ENCODE measurements around the gene CLEC3B.
"Not testable (repeated sequence)": the region's sequence is repeated elsewhere in the genome, so short reads cannot be mapped to it uniquely, and the experiment has no call there.

DNA sequence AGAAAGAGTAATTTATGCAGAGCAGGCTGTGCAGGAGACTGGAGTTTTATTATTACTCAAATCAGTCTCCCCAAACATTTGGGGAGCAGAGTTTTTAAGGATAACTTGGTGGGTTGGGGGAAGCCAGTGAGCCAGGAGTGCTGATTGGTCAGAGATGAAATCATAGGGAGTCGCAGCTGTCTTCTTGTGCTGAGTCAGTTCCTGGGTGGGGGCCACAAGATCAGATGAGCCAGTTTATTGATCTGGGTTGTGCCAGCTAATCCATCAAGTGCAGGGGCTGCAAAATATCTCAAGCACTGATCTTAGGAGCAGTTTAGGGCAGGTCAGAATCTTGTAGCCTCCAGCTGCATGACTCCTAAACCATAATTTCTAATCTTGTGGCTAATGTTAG lies 27.7 kb downstream of the CLEC3B start:
- TF ChIP-seq, protein P1, sequence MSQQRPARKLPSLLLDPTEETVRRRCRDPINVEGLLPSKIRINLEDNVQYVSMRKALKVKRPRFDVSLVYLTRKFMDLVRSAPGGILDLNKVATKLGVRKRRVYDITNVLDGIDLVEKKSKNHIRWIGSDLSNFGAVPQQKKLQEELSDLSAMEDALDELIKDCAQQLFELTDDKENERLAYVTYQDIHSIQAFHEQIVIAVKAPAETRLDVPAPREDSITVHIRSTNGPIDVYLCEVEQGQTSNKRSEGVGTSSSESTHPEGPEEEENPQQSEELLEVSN (IDR thresholded peaks at IDR 0.05; ENCODE audit: borderline replicate concordance, low read depth): not testable (repeated sequence)
- not testable (repeated sequence) for TF ChIP-seq HDAC2 (IDR thresholded peaks at IDR 0.05); MAFK (IDR thresholded peaks at IDR 0.05; ENCODE audit: partially characterized antibody); NPAS2 (CRISPR knock-in tag; IDR thresholded peaks at IDR 0.05; ENCODE audit: borderline replicate concordance); JUN (IDR thresholded peaks at IDR 0.05); POLR2A (IDR thresholded peaks at IDR 0.05; ENCODE audit: low read length)
- TF ChIP-seq, protein P2, sequence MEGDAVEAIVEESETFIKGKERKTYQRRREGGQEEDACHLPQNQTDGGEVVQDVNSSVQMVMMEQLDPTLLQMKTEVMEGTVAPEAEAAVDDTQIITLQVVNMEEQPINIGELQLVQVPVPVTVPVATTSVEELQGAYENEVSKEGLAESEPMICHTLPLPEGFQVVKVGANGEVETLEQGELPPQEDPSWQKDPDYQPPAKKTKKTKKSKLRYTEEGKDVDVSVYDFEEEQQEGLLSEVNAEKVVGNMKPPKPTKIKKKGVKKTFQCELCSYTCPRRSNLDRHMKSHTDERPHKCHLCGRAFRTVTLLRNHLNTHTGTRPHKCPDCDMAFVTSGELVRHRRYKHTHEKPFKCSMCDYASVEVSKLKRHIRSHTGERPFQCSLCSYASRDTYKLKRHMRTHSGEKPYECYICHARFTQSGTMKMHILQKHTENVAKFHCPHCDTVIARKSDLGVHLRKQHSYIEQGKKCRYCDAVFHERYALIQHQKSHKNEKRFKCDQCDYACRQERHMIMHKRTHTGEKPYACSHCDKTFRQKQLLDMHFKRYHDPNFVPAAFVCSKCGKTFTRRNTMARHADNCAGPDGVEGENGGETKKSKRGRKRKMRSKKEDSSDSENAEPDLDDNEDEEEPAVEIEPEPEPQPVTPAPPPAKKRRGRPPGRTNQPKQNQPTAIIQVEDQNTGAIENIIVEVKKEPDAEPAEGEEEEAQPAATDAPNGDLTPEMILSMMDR (IDR thresholded peaks at IDR 0.05): not testable (repeated sequence)
- TF ChIP-seq, protein P3, sequence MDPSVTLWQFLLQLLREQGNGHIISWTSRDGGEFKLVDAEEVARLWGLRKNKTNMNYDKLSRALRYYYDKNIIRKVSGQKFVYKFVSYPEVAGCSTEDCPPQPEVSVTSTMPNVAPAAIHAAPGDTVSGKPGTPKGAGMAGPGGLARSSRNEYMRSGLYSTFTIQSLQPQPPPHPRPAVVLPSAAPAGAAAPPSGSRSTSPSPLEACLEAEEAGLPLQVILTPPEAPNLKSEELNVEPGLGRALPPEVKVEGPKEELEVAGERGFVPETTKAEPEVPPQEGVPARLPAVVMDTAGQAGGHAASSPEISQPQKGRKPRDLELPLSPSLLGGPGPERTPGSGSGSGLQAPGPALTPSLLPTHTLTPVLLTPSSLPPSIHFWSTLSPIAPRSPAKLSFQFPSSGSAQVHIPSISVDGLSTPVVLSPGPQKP (IDR thresholded peaks at IDR 0.05; ENCODE audit: low read depth, low read length): not testable (repeated sequence)
- TF ChIP-seq, protein P4, sequence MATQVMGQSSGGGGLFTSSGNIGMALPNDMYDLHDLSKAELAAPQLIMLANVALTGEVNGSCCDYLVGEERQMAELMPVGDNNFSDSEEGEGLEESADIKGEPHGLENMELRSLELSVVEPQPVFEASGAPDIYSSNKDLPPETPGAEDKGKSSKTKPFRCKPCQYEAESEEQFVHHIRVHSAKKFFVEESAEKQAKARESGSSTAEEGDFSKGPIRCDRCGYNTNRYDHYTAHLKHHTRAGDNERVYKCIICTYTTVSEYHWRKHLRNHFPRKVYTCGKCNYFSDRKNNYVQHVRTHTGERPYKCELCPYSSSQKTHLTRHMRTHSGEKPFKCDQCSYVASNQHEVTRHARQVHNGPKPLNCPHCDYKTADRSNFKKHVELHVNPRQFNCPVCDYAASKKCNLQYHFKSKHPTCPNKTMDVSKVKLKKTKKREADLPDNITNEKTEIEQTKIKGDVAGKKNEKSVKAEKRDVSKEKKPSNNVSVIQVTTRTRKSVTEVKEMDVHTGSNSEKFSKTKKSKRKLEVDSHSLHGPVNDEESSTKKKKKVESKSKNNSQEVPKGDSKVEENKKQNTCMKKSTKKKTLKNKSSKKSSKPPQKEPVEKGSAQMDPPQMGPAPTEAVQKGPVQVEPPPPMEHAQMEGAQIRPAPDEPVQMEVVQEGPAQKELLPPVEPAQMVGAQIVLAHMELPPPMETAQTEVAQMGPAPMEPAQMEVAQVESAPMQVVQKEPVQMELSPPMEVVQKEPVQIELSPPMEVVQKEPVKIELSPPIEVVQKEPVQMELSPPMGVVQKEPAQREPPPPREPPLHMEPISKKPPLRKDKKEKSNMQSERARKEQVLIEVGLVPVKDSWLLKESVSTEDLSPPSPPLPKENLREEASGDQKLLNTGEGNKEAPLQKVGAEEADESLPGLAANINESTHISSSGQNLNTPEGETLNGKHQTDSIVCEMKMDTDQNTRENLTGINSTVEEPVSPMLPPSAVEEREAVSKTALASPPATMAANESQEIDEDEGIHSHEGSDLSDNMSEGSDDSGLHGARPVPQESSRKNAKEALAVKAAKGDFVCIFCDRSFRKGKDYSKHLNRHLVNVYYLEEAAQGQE (IDR thresholded peaks at IDR 0.05): not testable (repeated sequence)
